H1 (cell line): ENCODE results near the gene GPR25. TPM values are rescaled to one million over a fixed set of nuclear protein-coding genes. Genes with fewer than 3 reads are reported as not detected.

ENCODE experiments used
- CTCF ChIA-PET: fragments of 300-600 bp; sonication (Branson Sonifier 250); formaldehyde crosslinking; loops from one replicate; lab custom pipeline; 2021; ENCODE audit not compliant: partially characterized antibody; lab: Charles Lee
- POLR2A ChIA-PET: fragments of 300-600 bp; sonication (Branson Sonifier 250); formaldehyde crosslinking; loops from one replicate; lab custom pipeline; 2021; ENCODE audit warnings: inconsistent platforms; ENCODE audit not compliant: partially characterized antibody; lab: Charles Lee
- DNase-seq, 2 experiments: peaks; one replicate each; pipeline versions ENCODE4 v3.0.0 to v3.0.0-alpha.2; 2010 to 2022; ENCODE audit warnings: low spot score in 2 of 2, low read depth in 1 of 2, mixed read lengths in 1 of 2
- FAIRE-seq: peaks from 2 replicates; lab custom pipeline; 2011; peaks lifted over from hg19 to GRCh38; lab: Jason Lieb, UNC
- H2AFZ ChIP-seq: 2 replicates; pipeline ENCODE4 v1.8.1; 2012; ENCODE audit warnings: low read length, inconsistent platforms
- H2AK5ac ChIP-seq: 2 replicates; pipeline ENCODE4 v1.6.1; 2013; ENCODE audit warnings: low read depth, low read length
- H2BK120ac ChIP-seq: replicated peaks from 2 replicates; pipeline ENCODE3; 2013; ENCODE audit warnings: low read depth, low read length, inconsistent platforms
- H2BK12ac ChIP-seq: 2 replicates; pipeline ENCODE4 v1.6.1; 2013; ENCODE audit warnings: low read depth, low read length
- H2BK15ac ChIP-seq: 2 replicates; pipeline ENCODE4 v1.6.1; 2013; ENCODE audit warnings: low read length
- H2BK20ac ChIP-seq: 2 replicates; pipeline ENCODE4 v1.6.1; 2013; ENCODE audit warnings: low read length
- H2BK5ac ChIP-seq: 2 replicates; pipeline ENCODE4 v1.6.1; 2013; ENCODE audit warnings: low read depth, low read length
- H3K14ac ChIP-seq: 2 replicates; pipeline ENCODE4 v1.6.1; 2013; ENCODE audit warnings: inconsistent platforms; ENCODE audit not compliant: insufficient read length
- H3K18ac ChIP-seq: 2 replicates; pipeline ENCODE4 v1.6.1; 2013; ENCODE audit warnings: low read length; ENCODE audit errors: extremely low read depth
- H3K23ac ChIP-seq: 2 replicates; pipeline ENCODE4 v1.6.1; 2013; ENCODE audit warnings: inconsistent platforms; ENCODE audit not compliant: insufficient read length
- H3K23me2 ChIP-seq: 2 replicates; pipeline ENCODE4 v1.6.1; 2013; ENCODE audit warnings: low read depth, low read length
- H3K27ac ChIP-seq: 2 replicates; pipeline ENCODE4 v1.6.1; 2011; ENCODE audit warnings: low read depth, low read length, inconsistent platforms
- H3K27me3 ChIP-seq, 4 experiments: replicated peaks in 1 of 4; 1 replicate in 1 of 4; 2 replicates in 3 of 4; pipeline versions ENCODE4 v1.6.1 to v1.8.1; 2011 to 2013; ENCODE audit warnings: low read length in 3 of 4, mild to moderate bottlenecking in 3 of 4, inconsistent platforms in 2 of 4, mixed read lengths in 2 of 4, moderate library complexity in 1 of 4; ENCODE audit not compliant: control insufficient read depth in 3 of 4, insufficient read depth in 3 of 4; ENCODE audit errors: extremely low read depth in 1 of 4
- H3K36me3 ChIP-seq, 4 experiments: 2 replicates each; pipeline versions ENCODE4 v1.6.1 to v1.8.1; 2011 to 2013; ENCODE audit warnings: mild to moderate bottlenecking in 4 of 4, low read length in 3 of 4, moderate library complexity in 2 of 4, control low read depth in 1 of 4, inconsistent platforms in 1 of 4; ENCODE audit not compliant: insufficient read depth in 4 of 4, control insufficient read depth in 2 of 4
- H3K4ac ChIP-seq: replicated peaks from 2 replicates; pipeline ENCODE3; 2013; ENCODE audit warnings: low read length, low read depth, mixed read lengths, inconsistent platforms; ENCODE audit not compliant: insufficient read length
- H3K4me1 ChIP-seq, 4 experiments: replicated peaks in 1 of 4; 1 replicate in 1 of 4; 2 replicates in 3 of 4; pipeline versions ENCODE4 v1.6.1 to v1.8.1; 2011 to 2013; ENCODE audit warnings: low read length in 3 of 4, inconsistent platforms in 2 of 4, mixed read lengths in 1 of 4; ENCODE audit not compliant: insufficient read depth in 4 of 4, control insufficient read depth in 3 of 4
- H3K4me2 ChIP-seq, 2 experiments: 2 replicates each; pipeline versions ENCODE4 v1.6.1 to v1.8.1; 2011 to 2013; ENCODE audit warnings: low read depth in 2 of 2, low read length in 2 of 2, control low read depth in 1 of 2, inconsistent platforms in 1 of 2, mild to moderate bottlenecking in 1 of 2; ENCODE audit not compliant: insufficient read depth in 1 of 2
- H3K4me3 ChIP-seq, 4 experiments: fragments of 200-600, 300-600 bp in 1 of 4; sonication (generic), shearing (Covaris generic), sonication (Bioruptor Twin) in 1 of 4; 2 replicates each; pipeline versions ENCODE4 v1.5.1 to v1.8.1; 2011 to 2016; ENCODE audit warnings: low read length in 4 of 4, low read depth in 3 of 4, control low read depth in 2 of 4, inconsistent platforms in 2 of 4, mild to moderate bottlenecking in 2 of 4, mixed read lengths in 1 of 4, moderate library complexity in 1 of 4; ENCODE audit not compliant: insufficient read depth in 2 of 4; ENCODE audit errors: extremely low read depth in 1 of 4
- H3K56ac ChIP-seq: replicated peaks from 2 replicates; pipeline ENCODE3; 2013; ENCODE audit warnings: low read depth, mild to moderate bottlenecking, mixed read lengths, low read length, inconsistent platforms; ENCODE audit not compliant: insufficient read length
- H3K79me1 ChIP-seq: 2 replicates; pipeline ENCODE4 v1.6.1; 2013; ENCODE audit warnings: low read depth, low read length, control low read depth
- H3K79me2 ChIP-seq, 2 experiments: 2 replicates each; pipeline versions ENCODE4 v1.6.1 to v1.8.1; 2012 to 2013; ENCODE audit warnings: low read length in 2 of 2, mild to moderate bottlenecking in 2 of 2, inconsistent platforms in 1 of 2; ENCODE audit not compliant: insufficient read depth in 2 of 2, control insufficient read depth in 1 of 2
- H3K9ac ChIP-seq, 4 experiments: replicated peaks in 1 of 4; 1 replicate in 1 of 4; 2 replicates in 3 of 4; pipeline versions ENCODE4 v1.6.1 to v1.8.1; 2011 to 2013; ENCODE audit warnings: low read depth in 3 of 4, low read length in 3 of 4, control low read depth in 2 of 4, mild to moderate bottlenecking in 2 of 4, moderate library complexity in 2 of 4, inconsistent platforms in 1 of 4; ENCODE audit errors: extremely low read depth in 1 of 4
- H3K9me3 ChIP-seq, 2 experiments: 2 replicates each; pipeline versions ENCODE4 v1.6.1 to v1.8.1; 2012 to 2013; ENCODE audit warnings: mild to moderate bottlenecking in 2 of 2, moderate library complexity in 2 of 2, control low read depth in 1 of 2, inconsistent platforms in 1 of 2, low read depth in 1 of 2, low read length in 1 of 2, mixed read lengths in 1 of 2; ENCODE audit not compliant: insufficient read depth in 2 of 2
- H4K20me1 ChIP-seq, 2 experiments: replicated peaks in 1 of 2; 2 replicates each; pipeline versions ENCODE3 to v1.8.1; 2011 to 2013; ENCODE audit warnings: inconsistent platforms in 2 of 2, low read length in 2 of 2, mild to moderate bottlenecking in 1 of 2; ENCODE audit not compliant: insufficient read depth in 2 of 2, control insufficient read depth in 1 of 2
- H4K5ac ChIP-seq: 2 replicates; pipeline ENCODE4 v1.6.1; 2013; ENCODE audit warnings: low read length, low read depth, mixed read lengths, inconsistent platforms; ENCODE audit not compliant: insufficient read length
- H4K8ac ChIP-seq: 2 replicates; pipeline ENCODE4 v1.8.0; 2013; ENCODE audit warnings: mild to moderate bottlenecking, moderate library complexity, low read length, inconsistent platforms; ENCODE audit not compliant: insufficient read depth; ENCODE audit errors: extremely low read depth
- H4K91ac ChIP-seq: replicated peaks from 2 replicates; pipeline ENCODE3; 2013; ENCODE audit warnings: low read length, mixed read lengths, inconsistent platforms; ENCODE audit not compliant: insufficient read length
- CEBPB ChIP-seq: IDR thresholded peaks from 2 replicates; pipeline ENCODE4 v1.6.1; 2012; ENCODE audit warnings: low read depth, low read length
- EGR1 ChIP-seq: IDR thresholded peaks from 2 replicates; pipeline ENCODE4 v1.6.1; 2011; ENCODE audit warnings: low read depth, low read length, borderline replicate concordance
- EZH2 ChIP-seq: fragments of 200-600 bp; sonication (generic); IDR thresholded peaks from 2 replicates; pipeline ENCODE4 v1.7.1; 2012; ENCODE audit warnings: low read depth, mild to moderate bottlenecking, moderate library complexity, low read length, inconsistent platforms; ENCODE audit not compliant: severe bottlenecking
- GABPA ChIP-seq: IDR thresholded peaks from 2 replicates; pipeline ENCODE4 v1.6.1; 2011; ENCODE audit warnings: mild to moderate bottlenecking, low read length, moderate library complexity, borderline replicate concordance; ENCODE audit not compliant: insufficient read depth
- JUND ChIP-seq: IDR thresholded peaks from 2 replicates; pipeline ENCODE4 v1.6.1; 2011; ENCODE audit warnings: mild to moderate bottlenecking, improper control_type of control experiment, low read length
- NANOG ChIP-seq: IDR thresholded peaks from 2 replicates; pipeline ENCODE4 v1.6.1; 2011; ENCODE audit warnings: low read length, low read depth, mild to moderate bottlenecking, inconsistent platforms; ENCODE audit not compliant: insufficient read depth, poor library complexity, severe bottlenecking
- SIX5 ChIP-seq: IDR thresholded peaks from 2 replicates; pipeline ENCODE4 v1.6.1; 2011; ENCODE audit warnings: mild to moderate bottlenecking, low read depth, low read length
- SP1 ChIP-seq: IDR thresholded peaks from 2 replicates; pipeline ENCODE4 v1.6.1; 2011; ENCODE audit warnings: low read depth, low read length
- SP4 ChIP-seq: IDR thresholded peaks from 2 replicates; pipeline ENCODE4 v1.6.1; 2012; ENCODE audit warnings: low read length, inconsistent platforms
- SUZ12 ChIP-seq: fragments of 200-600 bp; sonication (generic); IDR thresholded peaks from 2 replicates; pipeline ENCODE4 v1.6.1; 2012; ENCODE audit warnings: mild to moderate bottlenecking, inconsistent platforms, low read length, moderate library complexity, mixed read lengths
- TAF7 ChIP-seq: optimal IDR thresholded peaks from 2 replicates; pipeline ENCODE3; 2011; ENCODE audit warnings: low read depth, mild to moderate bottlenecking, inconsistent platforms, low read length, moderate library complexity, borderline replicate concordance
- TBP ChIP-seq: IDR thresholded peaks from 2 replicates; pipeline ENCODE4 v1.6.1; 2011; ENCODE audit warnings: low read depth, low read length, improper control_type of control experiment
- TCF12 ChIP-seq: IDR thresholded peaks from 2 replicates; pipeline ENCODE4 v1.6.1; 2011; ENCODE audit warnings: low read depth, mild to moderate bottlenecking, low read length
- WGBS, 2 experiments: shearing (Covaris generic) in 1 of 2; methylation state at CpG; one replicate each; pipeline versions ENCODE4 v1.1.6 to v1.1.7; 2013 to 2015; ENCODE audit warnings: low lambda C conversion rate in 2 of 2, mixed read lengths in 2 of 2, inconsistent platforms in 1 of 2, low coverage in 1 of 2, missing lambda C conversion rate in 1 of 2; ENCODE audit not compliant: insufficient replicate concordance in 2 of 2, insufficient coverage in 1 of 2, insufficient read length in 1 of 2; ENCODE audit errors: extremely low coverage in 1 of 2, missing lambda C conversion rate in 1 of 2; 5-methylcytosine and 5-hydroxymethylcytosine counted together
- polyA plus RNA-seq, 7 experiments: library from polyadenylated mRNA; depleted of rRNA in 3 of 7; stranded (reverse) in 5 of 7; unstranded in 2 of 7; fragments of >200 nt in 5 of 7; fragments of 200-250 nt in 2 of 7; gene quantifications; 1 replicate in 5 of 7; 2 replicates in 1 of 7; 4 replicates in 1 of 7; pipeline versions ENCODE4 v1.2.1 to v1.2.3, GENCODE V29; 2011 to 2013; ENCODE audit warnings: missing spikeins in 2 of 7, mixed read lengths in 2 of 7
- total RNA-seq: library from RNA; stranded (reverse); fragmentation: NEBNext Ultra II Directional; extraction: Animal tissue kit (Norgen Biotek cat#: 25700); gene quantifications from 2 replicates; pipeline ENCODE4 v1.2.1, GENCODE V29; 2021
- TF ChIP-seq, protein P1 (sequence below): IDR thresholded peaks from 2 replicates; pipeline ENCODE4 v1.6.1; 2012; ENCODE audit warnings: inconsistent platforms

Gene GPR25
- total and polyA plus RNA-seq, 2 of the 8 experiments (the other 6 are each of a cell fraction or from before 2014, with no cell fraction given): not detected

DNA sequence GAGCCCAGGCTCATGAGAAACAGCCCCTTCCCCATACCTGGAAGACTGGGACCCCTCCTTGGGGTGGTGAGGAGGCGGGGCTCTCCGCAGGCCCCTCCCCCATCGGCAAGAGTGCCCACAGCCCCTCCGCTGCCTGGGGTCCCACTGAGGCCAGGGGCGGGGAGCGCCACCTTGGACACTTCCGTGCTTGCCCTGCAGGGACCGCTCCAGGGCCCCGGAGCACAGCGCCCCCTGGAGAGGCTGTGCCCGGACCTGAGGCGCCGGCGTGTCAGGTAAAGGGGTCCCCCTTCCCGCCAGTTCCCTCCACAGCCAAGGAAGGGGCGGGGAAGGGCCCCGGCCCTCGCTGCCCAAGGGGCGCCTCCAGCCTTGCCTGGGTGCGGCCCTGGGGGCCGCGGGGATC, 43.4 kb downstream of the GPR25 start:
- FAIRE-seq: no peak
- Histone ChIP-seq H2BK15ac (no peak overlapping the region), H3K4me3 (peak overlapping the region; percentile 8 to 47 (median 20); a peak in 6 of 8 replicates), H3K79me1 (no peaks in the 10 kb centered on the region), H3K9me3 (no peaks in the 10 kb centered on the region), H3K27ac (no peak overlapping the region), H3K23me2 (no peaks in the 10 kb centered on the region; the same call in 1 of the 2 replicates), H2BK120ac (no peak overlapping the region), H2BK12ac (no peak overlapping the region), H3K4ac (no peak overlapping the region), H3K23ac (no peak overlapping the region), H2AFZ (no peak overlapping the region), H4K8ac (peak overlapping the region; percentile 91), H2AK5ac (no peak overlapping the region), H3K27me3 (no peaks in the 10 kb centered on the region), H4K20me1 (peaks cover 0 to 3% of the 10 kb centered on the region in 2 experiments), H4K91ac (no peak overlapping the region), H3K36me3 (peaks cover 8 to 23% (median 17%) of the 10 kb centered on the region in 4 experiments; a peak in 6 of 8 replicates), H4K5ac (peak overlapping the region; percentile 61), H3K4me2 (peak overlapping the region; percentile 57 to 59; a peak in 3 of 4 replicates), H3K56ac (peak overlapping the region; percentile 39), H3K18ac (peak overlapping the region; percentile 48; the same call in 1 of the 2 replicates), H3K14ac (no peak overlapping the region), H2BK5ac (no peak overlapping the region; the same call in 1 of the 2 replicates), H3K9ac (no peak overlapping the region), H2BK20ac (no peak overlapping the region), H3K4me1 (peaks cover 0 to 6% (median 3%) of the 10 kb centered on the region in 4 experiments; a peak in 3 of 7 replicates), H3K79me2 (no peaks in the 10 kb centered on the region)
- peak; percentile 70 to 91 for DNase-seq
- POLR2A ChIA-PET: interaction anchor here (0.8 to 2.9 kb wide), 6 partner anchors 9 to 57 kb away, joined by 3 to 26 read pairs (median 6); no protein-coding TSS in a partner anchor
- 15% methylated on average over 15 of the region's 22 CpGs; no CpG with 5 or more reads in 1 of the 2 experiments for WGBS, 2 experiments
- CTCF ChIA-PET: interaction anchor here (0.6 to 3.0 kb wide), 18 partner anchors 11 to 380 kb away, joined by 3 to 17 read pairs (median 4); partner anchors contain the start of gene INAVA
- TF ChIP-seq SP1: no peak
- TF ChIP-seq EGR1: no peak
- no peak for TF ChIP-seq JUND
- no peak; the same call in 1 of the 2 replicates for TF ChIP-seq TBP
- no peak for TF ChIP-seq EZH2
- no peak for TF ChIP-seq NANOG
- peak; percentile 37; the same call in 1 of the 2 replicates for TF ChIP-seq GABPA
- TF ChIP-seq SUZ12: no peak
- peak; percentile 60 for TF ChIP-seq TAF7
- no peak for TF ChIP-seq TCF12
- TF ChIP-seq SIX5: no peak
- TF ChIP-seq, protein P1, sequence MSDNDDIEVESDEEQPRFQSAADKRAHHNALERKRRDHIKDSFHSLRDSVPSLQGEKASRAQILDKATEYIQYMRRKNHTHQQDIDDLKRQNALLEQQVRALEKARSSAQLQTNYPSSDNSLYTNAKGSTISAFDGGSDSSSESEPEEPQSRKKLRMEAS: peak; percentile 47; the same call in 1 of the 2 replicates
- no peak for TF ChIP-seq SP4
- no peak for TF ChIP-seq CEBPB
